Keratinocyte (primary cell): ENCODE measurements around the gene VN1R5. TPM values are rescaled to one million over a fixed set of nuclear protein-coding genes. Genes with fewer than 3 reads are reported as not detected.

Experiments used
- DNase-seq: peaks from one replicate; pipeline ENCODE4 v3.0.0-alpha.2; 2011; ENCODE audit warnings: low read depth, missing footprints, low spot score
- FAIRE-seq: peaks from 2 replicates; lab custom pipeline; 2011; peaks lifted over from hg19 to GRCh38; lab: Jason Lieb, UNC
- H2AFZ ChIP-seq: 2 replicates; pipeline ENCODE4 v1.6.0; 2012; ENCODE audit warnings: low read length, control low read depth, inconsistent platforms; ENCODE audit not compliant: control insufficient read depth
- H3K27ac ChIP-seq: 2 replicates; pipeline ENCODE4 v1.5.1; 2011; ENCODE audit warnings: low read length; ENCODE audit not compliant: control insufficient read depth, insufficient read depth
- H3K27me3 ChIP-seq: 3 replicates; pipeline ENCODE4 v1.6.0; 2011; ENCODE audit warnings: low read length; ENCODE audit not compliant: control insufficient read depth, insufficient read depth; ENCODE audit errors: extremely low read depth
- H3K36me3 ChIP-seq, 2 experiments: 2 replicates in 1 of 2; 3 replicates in 1 of 2; pipeline ENCODE4 v1.5.1; 2011; ENCODE audit warnings: low read length in 2 of 2, mild to moderate bottlenecking in 1 of 2; ENCODE audit not compliant: control insufficient read depth in 2 of 2, insufficient read depth in 2 of 2; ENCODE audit errors: extremely low read depth in 1 of 2
- H3K4me1 ChIP-seq: 3 replicates; pipeline ENCODE4 v1.5.1; 2011; ENCODE audit warnings: low read length; ENCODE audit not compliant: control insufficient read depth, insufficient read depth; ENCODE audit errors: extremely low read depth
- H3K4me2 ChIP-seq: 3 replicates; pipeline ENCODE4 v1.6.0; 2011; ENCODE audit warnings: low read depth, low read length; ENCODE audit not compliant: control insufficient read depth, insufficient read depth; ENCODE audit errors: extremely low read depth
- H3K4me3 ChIP-seq, 3 experiments: fragments of 200-600 bp in 1 of 3; sonication (generic) in 1 of 3; 2 replicates in 2 of 3; 3 replicates in 1 of 3; pipeline ENCODE4 v1.5.1; 2011 to 2016; ENCODE audit warnings: low read length in 3 of 3, mild to moderate bottlenecking in 3 of 3, control low read depth in 2 of 3, inconsistent platforms in 1 of 3, low read depth in 1 of 3, mixed read lengths in 1 of 3, mixed run types in 1 of 3, moderate library complexity in 1 of 3; ENCODE audit not compliant: control insufficient read depth in 2 of 3, insufficient read depth in 2 of 3; ENCODE audit errors: extremely low read depth in 1 of 3
- H3K79me2 ChIP-seq: 2 replicates; pipeline ENCODE4 v1.6.0; 2012; ENCODE audit warnings: low read length; ENCODE audit not compliant: control insufficient read depth, insufficient read depth
- H3K9ac ChIP-seq: 3 replicates; pipeline ENCODE4 v1.6.0; 2011; ENCODE audit warnings: low read length; ENCODE audit not compliant: control insufficient read depth, insufficient read depth; ENCODE audit errors: extremely low read depth
- H3K9me1 ChIP-seq: 3 replicates; pipeline ENCODE4 v1.6.0; 2011; ENCODE audit warnings: low read length; ENCODE audit not compliant: control insufficient read depth, insufficient read depth; ENCODE audit errors: extremely low read depth
- H3K9me3 ChIP-seq: 2 replicates; pipeline ENCODE4 v1.5.1; 2012; ENCODE audit warnings: low read depth, low read length; ENCODE audit not compliant: control insufficient read depth
- H4K20me1 ChIP-seq: 3 replicates; pipeline ENCODE4 v1.6.0; 2011; ENCODE audit warnings: low read length; ENCODE audit not compliant: control insufficient read depth, insufficient read depth; ENCODE audit errors: extremely low read depth
- CTCF ChIP-seq, 3 experiments: IDR thresholded peaks in 1 of 3; conservative IDR thresholded peaks in 1 of 3; optimal IDR thresholded peaks in 1 of 3; 2 replicates in 2 of 3; 3 replicates in 1 of 3; pipeline versions ENCODE3 to v1.5.1; 2011; ENCODE audit warnings: low read length in 3 of 3, mild to moderate bottlenecking in 3 of 3, moderate library complexity in 2 of 3, control low read depth in 1 of 3, inconsistent platforms in 1 of 3; ENCODE audit not compliant: insufficient read depth in 2 of 3; ENCODE audit errors: extremely low read depth in 1 of 3
- EZH2 ChIP-seq: IDR thresholded peaks from one replicate; pipeline ENCODE4 v1.6.1; 2012; ENCODE audit warnings: inconsistent platforms, mild to moderate bottlenecking, low read length, moderate library complexity
- dilution Hi-C: fragments of 300-500 bp; cut with MboI; formaldehyde crosslinking; loops from one replicate; pipeline ENCODE4 v1.7.0; 2020; ENCODE audit warnings: low sequenced_read_pairs; ENCODE audit not compliant: extremely low pct_ligation_motif_present
- polyA plus RNA-seq, 5 experiments: library from polyadenylated mRNA; depleted of rRNA in 3 of 5; stranded (reverse) in 3 of 5; stranded (forward) in 1 of 5; unstranded in 1 of 5; fragments of >200 nt; gene quantifications; 1 replicate in 1 of 5; 2 replicates in 3 of 5; 3 replicates in 1 of 5; pipeline versions ENCODE4 v1.2.1 to v1.2.3, GENCODE V29; 2011 to 2012; ENCODE audit warnings: missing spikeins in 2 of 5, low read depth in 1 of 5, low replicate concordance in 1 of 5

The VN1R5 gene
- polyA plus RNA-seq, 1 donor (not counting 4 experiments of a cell fraction or from before 2014, with no cell fraction given), result not detected

GRCh38 chr1:247210376-247211117 is 45.3 kb upstream of the VN1R5 start:
- dilution Hi-C loops, result no loop called here
- Histone ChIP-seq H3K9me1 (no peaks in the 10 kb centered on the region), H2AFZ (peak overlapping the region; percentile 94), H3K4me2 (peak overlapping the region; percentile 88), H3K9me3 (peaks cover 2% of the 10 kb centered on the region), H3K4me1 (peaks cover 10% of the 10 kb centered on the region), H3K27me3 (no peaks in the 10 kb centered on the region), H3K4me3 (peak overlapping the region; percentile 90 to 99 (median 95)), H3K9ac (peak overlapping the region; percentile 84), H3K79me2 (peaks cover 49% of the 10 kb centered on the region), H4K20me1 (no peaks in the 10 kb centered on the region), H3K27ac (peak overlapping the region; percentile 75), H3K36me3 (peaks cover 3 to 12% of the 10 kb centered on the region in 2 experiments)
- peak; percentile 40 for DNase-seq
- peak; percentile 49 for FAIRE-seq
- no peak for TF ChIP-seq CTCF (optimal IDR thresholded peaks at IDR 0.05 in 1 of 3, IDR thresholded peaks at IDR 0.05 in 1 of 3, conservative IDR thresholded peaks at IDR 0.05 in 1 of 3; ENCODE audit: extremely low read depth in 1 of 3, insufficient read depth in 2 of 3, low read length in 3 of 3)
- TF ChIP-seq EZH2, result no peak

DNA sequence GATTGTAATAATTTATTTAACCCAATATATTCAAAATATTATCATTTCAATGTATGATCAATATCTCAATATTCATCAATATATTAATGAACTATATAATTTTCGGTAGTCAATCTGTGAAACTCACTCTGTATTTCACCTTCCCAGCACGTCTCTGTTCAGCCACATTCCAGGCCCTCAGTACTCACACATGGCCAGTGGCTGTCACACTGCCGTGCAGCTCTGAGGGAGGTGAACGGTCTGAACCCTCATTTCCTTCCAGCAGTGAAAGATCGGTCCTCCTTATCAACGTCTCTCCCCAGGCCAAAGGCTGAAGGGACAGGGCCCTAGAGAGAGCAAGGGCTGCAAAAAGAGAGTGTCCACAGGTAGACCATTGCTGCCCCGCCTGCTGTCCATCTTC is 44.5 kb upstream of the VN1R5 start:
- DNase-seq (no peak), FAIRE-seq (no peak)
- Histone ChIP-seq H3K4me3 (no peak overlapping the region), H3K9ac (no peak overlapping the region), H4K20me1 (no peaks in the 10 kb centered on the region), H3K27me3 (no peaks in the 10 kb centered on the region), H3K36me3 (peaks cover 2 to 6% of the 10 kb centered on the region in 2 experiments), H2AFZ (peak overlapping the region; percentile 2), H3K9me1 (no peaks in the 10 kb centered on the region), H3K79me2 (peaks cover 41% of the 10 kb centered on the region), H3K27ac (no peak overlapping the region), H3K9me3 (no peaks in the 10 kb centered on the region), H3K4me1 (peaks cover 10% of the 10 kb centered on the region), H3K4me2 (peak overlapping the region; percentile 52)
- dilution Hi-C loops, result no loop called here
- TF ChIP-seq CTCF (optimal IDR thresholded peaks at IDR 0.05 in 1 of 3, IDR thresholded peaks at IDR 0.05 in 1 of 3, conservative IDR thresholded peaks at IDR 0.05 in 1 of 3; ENCODE audit: extremely low read depth in 1 of 3, insufficient read depth in 2 of 3, low read length in 3 of 3) (no peak), EZH2 (no peak)
